GM08714 (cell line): Measurements from ENCODE around the gene MRGPRE.

Experiments
- H3K4me3 ChIP-seq: fragments of 200-500 bp; sonication (Bioruptor generic); 2 replicates; pipeline ENCODE4 v1.5.1; 2014; ENCODE audit warnings: mild to moderate bottlenecking, low read length, inconsistent platforms
- ZNF274 ChIP-seq: IDR thresholded peaks from 2 replicates; pipeline ENCODE4 v1.6.1; 2012; ENCODE audit warnings: mild to moderate bottlenecking, low read depth, low read length

Gene MRGPRE

GRCh38 chr11:3208272-3208671, 23.9 kb downstream of the MRGPRE start:
- no peak overlapping the region for H3K4me3 ChIP-seq
- TF ChIP-seq ZNF274: no peak

- no peak overlapping the region for H3K4me3 ChIP-seq
- TF ChIP-seq ZNF274: no peak
These were observed 24.6 kb downstream of the MRGPRE start for GRCh38 chr11:3207526-3208189.

GRCh38 chr11:3206922-3207204, 25.4 kb downstream of the MRGPRE start:
- H3K4me3 ChIP-seq: no peak overlapping the region
- TF ChIP-seq ZNF274: no peak

DNA sequence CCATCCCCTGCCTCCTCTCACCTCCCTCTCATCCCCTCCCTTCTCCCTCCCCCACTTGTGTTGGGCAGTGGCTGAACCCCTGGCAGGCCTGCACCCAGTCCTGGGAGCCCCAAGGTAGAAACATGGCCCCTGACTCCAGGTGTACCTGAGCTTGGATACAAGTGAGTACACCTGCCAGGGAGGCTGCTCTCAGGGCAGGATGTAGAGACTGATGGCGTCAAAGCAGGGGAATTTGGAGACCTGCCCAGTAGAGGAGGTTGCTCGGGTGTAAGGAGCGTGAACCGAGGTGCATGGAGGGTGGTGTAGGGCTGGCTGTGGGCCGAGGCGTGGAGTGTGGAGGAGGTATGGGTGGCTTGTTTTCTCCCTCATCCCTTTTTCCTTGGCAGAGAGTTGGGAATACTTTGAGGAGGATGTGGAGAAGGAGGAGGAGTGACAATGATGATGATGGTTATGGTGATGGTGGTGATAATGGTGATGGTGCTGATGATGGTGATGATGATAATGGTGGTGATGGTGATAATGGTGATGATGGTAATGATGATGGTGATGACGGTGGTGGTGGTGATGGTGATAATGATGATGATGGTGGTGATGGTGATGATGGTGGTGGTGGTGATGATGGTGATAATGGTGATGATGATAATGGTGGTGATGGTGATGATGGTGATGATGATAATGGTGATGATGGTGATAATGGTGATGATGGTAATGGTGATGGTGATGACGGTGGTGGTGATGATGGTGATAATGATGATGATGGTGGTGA, 25.9 kb downstream of the MRGPRE start:
- TF ChIP-seq ZNF274: no peak

DNA sequence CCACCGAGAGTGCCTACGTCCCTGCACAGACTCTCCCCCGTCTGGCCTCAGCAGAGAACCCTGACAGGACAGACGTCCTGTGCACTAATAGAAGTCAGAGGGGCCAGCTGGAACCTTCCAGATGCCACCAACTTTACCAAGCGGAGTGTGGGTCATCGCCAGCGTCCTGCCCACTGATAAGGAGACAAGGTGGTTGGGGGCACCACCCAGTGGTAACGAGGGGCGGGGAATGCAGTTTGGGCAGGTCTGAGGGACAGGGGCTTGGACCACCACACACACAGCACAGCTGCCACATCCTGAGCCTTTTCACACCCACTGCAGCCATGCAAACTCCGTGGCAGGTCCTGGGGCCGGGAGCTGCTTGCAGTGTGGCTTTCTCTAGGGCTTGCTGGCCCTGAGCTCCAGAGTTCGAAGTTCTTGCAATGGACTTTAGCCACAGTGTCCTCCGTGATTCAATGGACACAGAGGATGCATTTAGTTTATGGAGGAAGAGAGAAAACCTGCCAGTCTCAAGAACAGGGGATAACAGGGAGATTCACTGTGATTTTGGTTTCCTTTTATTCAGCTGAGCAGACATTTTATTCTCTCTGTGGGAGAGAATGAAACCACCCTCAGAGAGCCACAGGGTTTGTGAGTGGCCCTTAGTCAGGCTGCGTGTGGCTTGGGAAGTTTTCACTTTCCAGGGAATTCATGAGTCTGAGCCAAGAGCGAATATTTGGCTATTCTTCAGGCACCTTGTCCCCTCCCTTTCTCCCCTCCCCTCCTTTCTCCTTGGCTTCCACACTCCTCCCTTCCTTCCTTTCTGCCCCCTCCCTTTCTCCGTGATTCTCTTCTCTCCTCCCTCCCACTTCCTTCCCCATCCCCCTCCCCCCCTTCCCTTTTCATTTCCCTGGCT, 26.7 kb downstream of the MRGPRE start:
- H3K4me3 ChIP-seq: no peak overlapping the region
- no peak for TF ChIP-seq ZNF274

More for the DNA sequence above, 25.9 kb downstream of the MRGPRE start:
- H3K4me3 ChIP-seq: no peak overlapping the region

DNA sequence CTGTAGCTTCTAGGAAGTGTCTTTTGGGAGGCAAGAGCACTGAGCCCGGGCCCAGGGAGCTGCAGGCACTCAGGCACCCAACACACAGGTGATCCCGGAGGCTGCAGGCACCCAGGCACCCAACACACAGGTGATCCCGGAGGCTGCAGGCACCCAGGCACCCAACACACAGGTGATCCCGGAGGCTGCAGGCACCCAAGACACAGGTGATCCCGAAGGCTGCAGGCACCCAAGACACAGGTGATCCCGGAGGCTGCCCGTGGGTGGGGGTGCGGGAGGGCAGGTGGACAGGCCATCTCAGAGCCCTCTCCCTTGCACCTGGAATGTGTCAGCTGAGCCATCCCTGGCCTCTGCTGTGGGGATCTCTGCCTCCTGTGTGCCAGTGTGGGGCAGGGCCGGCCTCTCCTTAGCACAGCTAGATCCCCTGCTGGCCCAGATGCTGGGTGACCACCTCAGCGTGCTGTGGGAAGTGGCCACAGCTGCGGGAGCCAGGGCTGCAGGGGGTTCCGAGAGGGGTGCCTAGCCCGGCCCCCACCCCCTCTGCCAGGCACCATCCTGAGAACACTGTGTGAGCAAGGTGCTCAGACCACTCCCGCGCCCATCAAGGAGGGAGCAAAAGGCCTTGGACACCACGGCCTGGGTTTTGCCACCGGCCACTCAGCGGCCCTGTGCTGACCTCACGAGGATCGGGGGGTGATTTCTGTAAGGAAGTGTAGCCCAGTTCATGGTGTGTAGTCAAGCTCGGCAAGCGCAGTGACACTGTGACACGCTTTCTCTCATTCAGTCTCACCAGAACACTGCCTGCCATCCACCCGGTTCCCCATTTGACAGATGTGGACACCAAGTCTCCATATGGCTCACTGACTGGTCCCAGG, 27.8 kb downstream of the MRGPRE start:
- no peak for TF ChIP-seq ZNF274
- no peak overlapping the region for H3K4me3 ChIP-seq

GRCh38 chr11:3203221-3204043, 28.8 kb downstream of the MRGPRE start:
- no peak for TF ChIP-seq ZNF274
- no peak overlapping the region for H3K4me3 ChIP-seq

DNA sequence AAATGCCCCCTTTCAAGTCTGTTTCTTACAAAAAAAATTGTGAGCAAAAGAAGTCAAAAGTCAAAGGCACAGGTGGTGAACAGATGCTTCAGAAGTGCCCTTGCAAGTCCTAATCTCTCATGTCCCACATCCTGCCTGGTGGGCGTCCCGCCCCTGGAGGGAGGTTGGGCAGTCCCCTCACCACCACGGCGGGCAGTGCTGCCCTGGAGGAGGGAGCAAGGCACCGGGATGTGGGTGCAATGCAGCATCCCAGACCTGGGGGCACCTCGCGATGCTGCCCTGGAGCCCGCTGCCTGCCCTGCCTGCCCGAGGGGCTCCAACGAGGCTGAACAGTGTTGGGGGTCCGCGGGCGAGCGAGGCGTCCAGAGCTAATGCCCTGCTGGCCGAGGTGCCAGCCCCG, 29.5 kb downstream of the MRGPRE start:
- TF ChIP-seq ZNF274: no peak
- no peak overlapping the region for H3K4me3 ChIP-seq

DNA sequence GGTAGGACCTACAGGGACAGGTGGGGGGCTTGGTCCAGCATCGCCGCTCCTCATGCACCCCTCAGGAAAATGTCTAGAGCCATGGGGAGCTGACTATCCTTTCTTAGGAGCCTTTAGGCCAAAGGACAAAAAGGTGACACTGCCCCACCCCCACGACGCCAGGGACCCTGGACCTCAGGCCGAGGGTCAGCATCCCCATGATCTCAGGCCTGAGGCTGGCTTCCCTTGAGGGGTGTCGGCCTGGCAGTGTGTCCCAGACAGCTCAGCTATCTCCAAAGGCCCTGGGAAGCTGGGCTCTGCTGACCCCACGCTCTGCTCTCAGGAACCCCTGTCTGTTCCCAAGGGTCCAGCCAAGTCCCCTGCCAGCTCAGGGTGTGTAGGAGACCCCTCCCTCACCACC, 29.9 kb downstream of the MRGPRE start:
- TF ChIP-seq ZNF274: no peak
- no peak overlapping the region for H3K4me3 ChIP-seq

- TF ChIP-seq ZNF274: no peak
- no peak overlapping the region for H3K4me3 ChIP-seq
These were observed 30.5 kb downstream of the MRGPRE start for GRCh38 chr11:3201677-3202181.

DNA sequence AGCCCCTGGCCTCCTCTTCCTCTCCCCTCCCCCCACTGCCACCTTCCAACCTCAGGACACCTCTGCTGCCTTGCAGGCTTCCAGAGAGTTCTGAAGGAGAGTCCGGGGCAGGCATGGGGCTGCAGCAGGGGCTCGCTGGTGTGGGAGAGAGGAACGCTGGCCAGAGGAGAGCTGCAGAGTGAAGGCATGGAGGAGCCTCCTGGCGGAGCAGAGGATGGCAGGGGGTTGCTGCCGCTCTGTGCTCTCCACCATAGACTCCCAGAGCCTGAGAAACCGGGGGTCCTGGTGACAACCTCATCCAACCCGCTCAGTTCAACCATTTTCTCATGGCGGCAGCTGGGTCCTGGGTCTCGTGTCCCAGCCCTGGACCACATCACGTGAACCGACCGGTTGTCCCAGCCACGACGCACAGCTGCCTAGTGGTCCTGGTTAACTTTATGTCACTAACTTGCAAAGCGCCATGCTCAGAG, 31.1 kb downstream of the MRGPRE start:
- TF ChIP-seq ZNF274: no peak
- no peak overlapping the region for H3K4me3 ChIP-seq

- no peak overlapping the region for H3K4me3 ChIP-seq
- TF ChIP-seq ZNF274: no peak
These were observed 31.7 kb downstream of the MRGPRE start for GRCh38 chr11:3200388-3201111.
